Spleen (tissue), 7 donors: ENCODE data around the gene LSM14B.

Experiments
- POLR2A ChIP-seq, 3 donors: fragments of 450-650 bp; IDR thresholded peaks; one replicate each; pipeline ENCODE4 v1.5.1; 2017; ENCODE audit warnings: antibody characterized with exemption in 3 of 3, mild to moderate bottlenecking in 1 of 3
- POLR2AphosphoS5 ChIP-seq, 3 donors: sonication (generic); formaldehyde crosslinking; IDR thresholded peaks; one replicate each; pipeline ENCODE4 v1.5.1; 2017; ENCODE audit warnings: antibody characterized with exemption in 3 of 3
- TF ChIP-seq, protein P1 (sequence below), 11 experiments: fragments of 200-600 bp in 7 of 11; fragments of 450-650 bp in 4 of 11; sonication (generic) in 4 of 11; IDR thresholded peaks in 8 of 11; conservative IDR thresholded peaks in 3 of 11; 1 replicate in 7 of 11; 2 replicates in 4 of 11; pipeline versions ENCODE4 v1.4.0 to v1.8.0; 2016 to 2021; ENCODE audit warnings: antibody characterized with exemption in 11 of 11, inconsistent platforms in 4 of 11, mild to moderate bottlenecking in 1 of 11
- donor health status: DM: no; HTN: no; CAD: no; lungs with moderate emphysema.
- donor health status: DM: no; HTN: no; CAD: no.
- donor health status: DM: no; HTN: no; CAD: no.

DNA sequence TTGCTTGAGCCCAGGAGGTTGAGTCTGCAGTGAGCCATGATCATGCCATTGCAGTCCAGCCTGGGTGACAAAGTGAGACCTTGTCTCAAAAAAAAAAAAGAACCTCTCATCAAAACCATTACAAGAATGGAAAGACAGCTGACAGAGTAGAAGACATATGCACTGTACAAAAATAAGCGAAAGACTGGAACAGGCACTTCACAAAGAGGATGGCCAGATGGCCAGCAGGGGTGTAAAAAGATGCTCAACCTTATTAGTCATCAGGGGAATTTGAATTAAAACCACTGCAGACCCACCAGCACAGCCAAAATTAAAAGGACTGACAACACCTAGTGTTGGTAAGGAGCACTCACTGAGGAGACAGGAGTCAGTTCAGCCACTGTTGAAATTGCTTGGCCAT is 43.1 kb upstream of the LSM14B start:
- TF ChIP-seq POLR2A (IDR thresholded peaks at IDR 0.05) (no peak), POLR2AphosphoS5 (IDR thresholded peaks at IDR 0.05) (no peak)
- TF ChIP-seq, protein P1, sequence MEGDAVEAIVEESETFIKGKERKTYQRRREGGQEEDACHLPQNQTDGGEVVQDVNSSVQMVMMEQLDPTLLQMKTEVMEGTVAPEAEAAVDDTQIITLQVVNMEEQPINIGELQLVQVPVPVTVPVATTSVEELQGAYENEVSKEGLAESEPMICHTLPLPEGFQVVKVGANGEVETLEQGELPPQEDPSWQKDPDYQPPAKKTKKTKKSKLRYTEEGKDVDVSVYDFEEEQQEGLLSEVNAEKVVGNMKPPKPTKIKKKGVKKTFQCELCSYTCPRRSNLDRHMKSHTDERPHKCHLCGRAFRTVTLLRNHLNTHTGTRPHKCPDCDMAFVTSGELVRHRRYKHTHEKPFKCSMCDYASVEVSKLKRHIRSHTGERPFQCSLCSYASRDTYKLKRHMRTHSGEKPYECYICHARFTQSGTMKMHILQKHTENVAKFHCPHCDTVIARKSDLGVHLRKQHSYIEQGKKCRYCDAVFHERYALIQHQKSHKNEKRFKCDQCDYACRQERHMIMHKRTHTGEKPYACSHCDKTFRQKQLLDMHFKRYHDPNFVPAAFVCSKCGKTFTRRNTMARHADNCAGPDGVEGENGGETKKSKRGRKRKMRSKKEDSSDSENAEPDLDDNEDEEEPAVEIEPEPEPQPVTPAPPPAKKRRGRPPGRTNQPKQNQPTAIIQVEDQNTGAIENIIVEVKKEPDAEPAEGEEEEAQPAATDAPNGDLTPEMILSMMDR (IDR thresholded peaks at IDR 0.05 in 8 of 11, conservative IDR thresholded peaks at IDR 0.05 in 3 of 11): no peak
